BLaER1 treated with 17β-estradiol and CSF1 and Interleukin-3, amounts not matched to agents 10 nM and 100 nM (cell line): ENCODE data around the gene ADGRG3.
A peak's percentile ranks its signal among the peaks of the same experiment; 100 is the strongest.

ENCODE experiments used
- H3K27ac ChIP-seq, 11 experiments: shearing (Covaris generic); formaldehyde crosslinking; 2 replicates each; pipeline ENCODE4 v1.8.1; 2022
- H3K27me3 ChIP-seq, 11 experiments: shearing (Covaris generic); formaldehyde crosslinking; 2 replicates each; pipeline ENCODE4 v1.8.1; 2022
- H3K36me3 ChIP-seq, 11 experiments: shearing (Covaris generic); formaldehyde crosslinking; 2 replicates each; pipeline ENCODE4 v1.8.1; 2022
- H3K4me1 ChIP-seq, 10 experiments: shearing (Covaris generic); formaldehyde crosslinking; 2 replicates each; pipeline ENCODE4 v1.8.1; 2022
- H3K4me2 ChIP-seq, 11 experiments: shearing (Covaris generic); formaldehyde crosslinking; 2 replicates each; pipeline ENCODE4 v1.8.1; 2022
- H3K4me3 ChIP-seq, 10 experiments: shearing (Covaris generic); formaldehyde crosslinking; 2 replicates each; pipeline ENCODE4 v1.8.1; 2022
- H3K9ac ChIP-seq, 11 experiments: shearing (Covaris generic); formaldehyde crosslinking; 2 replicates each; pipeline ENCODE4 v1.8.1; 2022
- H3K9me3 ChIP-seq, 11 experiments: shearing (Covaris generic); formaldehyde crosslinking; replicated peaks in 1 of 11; 2 replicates each; pipeline ENCODE4 v1.8.1; 2022
- H4K20me1 ChIP-seq, 11 experiments: shearing (Covaris generic); formaldehyde crosslinking; 2 replicates each; pipeline ENCODE4 v1.8.1; 2022
- Cebpa-rat ChIP-seq, 11 experiments: shearing (Covaris generic); IDR thresholded peaks; 2 replicates each; pipeline ENCODE4 v1.8.1; 2022

ADGRG3 gene

GRCh38 chr16:57628783-57629293 is 39.3 kb upstream of the ADGRG3 start:
- peaks cover 0 to 12% (median 0%) of the 10 kb centered on the region in 11 experiments; a peak in 1 of 22 replicates for H3K27me3 ChIP-seq
- H3K9ac ChIP-seq: peak overlapping the region in 9 of 11 experiments; percentile 2 to 66 (median 45); a peak in 11 of 22 replicates
- peak overlapping the region in 5 of 11 experiments; percentile 13 to 46 (median 33); a peak in 8 of 22 replicates for H3K27ac ChIP-seq
- no peak for TF ChIP-seq Cebpa-rat (IDR thresholded peaks at IDR 0.05)
- H3K36me3 ChIP-seq: no peaks in the 10 kb centered on the region
- H3K4me1 ChIP-seq: peaks cover 66 to 100% (median 85%) of the 10 kb centered on the region in 10 experiments
- H3K9me3 ChIP-seq: no peaks in the 10 kb centered on the region
- peak overlapping the region; percentile 63 to 94 (median 87) for H3K4me2 ChIP-seq
- H3K4me3 ChIP-seq: peak overlapping the region in 8 of 10 experiments; percentile 10 to 66 (median 44); a peak in 12 of 20 replicates
- H4K20me1 ChIP-seq: no peaks in the 10 kb centered on the region

- Histone ChIP-seq H3K9me3 (no peaks in the 10 kb centered on the region), H3K4me2 (peak overlapping the region; percentile 63 to 94 (median 87)), H3K4me3 (peak overlapping the region in 7 of 10 experiments; percentile 10 to 66 (median 47); a peak in 10 of 20 replicates), H3K4me1 (peaks cover 66 to 100% (median 86%) of the 10 kb centered on the region in 10 experiments), H3K27ac (peak overlapping the region in 3 of 11 experiments; percentile 9 to 33 (median 25); a peak in 4 of 22 replicates), H4K20me1 (no peaks in the 10 kb centered on the region), H3K27me3 (peaks cover 0 to 12% (median 0%) of the 10 kb centered on the region in 11 experiments; a peak in 1 of 22 replicates), H3K36me3 (no peaks in the 10 kb centered on the region), H3K9ac (peak overlapping the region in 8 of 11 experiments; percentile 2 to 66 (median 19); a peak in 8 of 22 replicates)
- TF ChIP-seq Cebpa-rat (IDR thresholded peaks at IDR 0.05): no peak
Observed at GRCh38 chr16:57629516-57630406, 38.3 kb upstream of the ADGRG3 start.

GRCh38 chr16:57630407-57630797 is 37.7 kb upstream of the ADGRG3 start:
- TF ChIP-seq Cebpa-rat (IDR thresholded peaks at IDR 0.05): no peak
- H3K36me3 ChIP-seq: no peaks in the 10 kb centered on the region
- H3K4me1 ChIP-seq: peaks cover 66 to 100% (median 86%) of the 10 kb centered on the region in 10 experiments
- no peaks in the 10 kb centered on the region for H3K9me3 ChIP-seq
- peak overlapping the region; percentile 63 to 94 (median 87); a peak in 18 of 22 replicates for H3K4me2 ChIP-seq
- H3K27ac ChIP-seq: peak overlapping the region in 1 of 11 experiments; percentile 25; a peak in 3 of 22 replicates
- H4K20me1 ChIP-seq: no peaks in the 10 kb centered on the region; a peak in 1 of 22 replicates
- H3K9ac ChIP-seq: peak overlapping the region in 3 of 11 experiments; percentile 1 to 66 (median 25); a peak in 2 of 22 replicates
- H3K27me3 ChIP-seq: peaks cover 0 to 12% (median 0%) of the 10 kb centered on the region in 11 experiments; a peak in 1 of 22 replicates
- peak overlapping the region in 2 of 10 experiments; percentile 65 to 66; a peak in 3 of 20 replicates for H3K4me3 ChIP-seq

GRCh38 chr16:57630931-57631845 is 36.9 kb upstream of the ADGRG3 start:
- Histone ChIP-seq H3K9ac (peak overlapping the region in 2 of 11 experiments; percentile 32 to 37; a peak in 3 of 22 replicates), H3K9me3 (no peaks in the 10 kb centered on the region), H3K4me2 (peak overlapping the region in 9 of 11 experiments; percentile 8 to 94 (median 88); a peak in 12 of 22 replicates), H3K4me3 (peak overlapping the region in 1 of 10 experiments; percentile 66; a peak in 1 of 20 replicates), H4K20me1 (no peaks in the 10 kb centered on the region; a peak in 1 of 22 replicates), H3K27me3 (peaks cover 0 to 12% (median 0%) of the 10 kb centered on the region in 11 experiments; a peak in 1 of 22 replicates), H3K27ac (peak overlapping the region in 4 of 11 experiments; percentile 25 to 34 (median 28); a peak in 4 of 22 replicates), H3K4me1 (peaks cover 60 to 100% (median 86%) of the 10 kb centered on the region in 10 experiments), H3K36me3 (no peaks in the 10 kb centered on the region)
- no peak for TF ChIP-seq Cebpa-rat (IDR thresholded peaks at IDR 0.05)

- Histone ChIP-seq H3K4me3 (no peak overlapping the region), H3K27me3 (peaks cover 0 to 12% (median 0%) of the 10 kb centered on the region in 11 experiments; a peak in 1 of 22 replicates), H3K36me3 (no peaks in the 10 kb centered on the region), H3K4me2 (peak overlapping the region in 5 of 11 experiments; percentile 3 to 94 (median 19); a peak in 6 of 22 replicates), H3K9me3 (no peaks in the 10 kb centered on the region), H3K9ac (no peak overlapping the region), H3K27ac (peak overlapping the region in 4 of 11 experiments; percentile 0 to 59 (median 14); a peak in 3 of 22 replicates), H3K4me1 (peaks cover 66 to 100% (median 90%) of the 10 kb centered on the region in 10 experiments), H4K20me1 (no peaks in the 10 kb centered on the region; a peak in 1 of 22 replicates)
- TF ChIP-seq Cebpa-rat (IDR thresholded peaks at IDR 0.05): no peak
Observed at GRCh38 chr16:57632568-57632967, 35.5 kb upstream of the ADGRG3 start.

GRCh38 chr16:57633383-57634064 is 34.6 kb upstream of the ADGRG3 start:
- H3K27me3 ChIP-seq: peaks cover 0 to 12% (median 0%) of the 10 kb centered on the region in 11 experiments; a peak in 1 of 22 replicates

GRCh38 chr16:57634171-57634570 is 33.9 kb upstream of the ADGRG3 start:
- TF ChIP-seq Cebpa-rat (IDR thresholded peaks at IDR 0.05): no peak

More at GRCh38 chr16:57633383-57634064, 34.6 kb upstream of the ADGRG3 start:
- Histone ChIP-seq H3K36me3 (no peaks in the 10 kb centered on the region), H3K4me3 (no peak overlapping the region), H3K9ac (peak overlapping the region in 6 of 11 experiments; percentile 17 to 38 (median 22); a peak in 5 of 22 replicates), H3K4me2 (peak overlapping the region; percentile 41 to 94 (median 70)), H4K20me1 (no peaks in the 10 kb centered on the region; a peak in 1 of 22 replicates), H3K27ac (peak overlapping the region in 9 of 11 experiments; percentile 25 to 59 (median 50); a peak in 14 of 22 replicates), H3K9me3 (no peaks in the 10 kb centered on the region), H3K4me1 (peaks cover 68 to 100% (median 90%) of the 10 kb centered on the region in 10 experiments)
- TF ChIP-seq Cebpa-rat (IDR thresholded peaks at IDR 0.05): no peak

More at GRCh38 chr16:57634171-57634570, 33.9 kb upstream of the ADGRG3 start:
- peak overlapping the region in 7 of 11 experiments; percentile 3 to 38 (median 24); a peak in 6 of 22 replicates for H3K9ac ChIP-seq
- no peak overlapping the region for H3K4me3 ChIP-seq
- H3K27me3 ChIP-seq: peaks cover 0 to 12% (median 0%) of the 10 kb centered on the region in 11 experiments; a peak in 1 of 22 replicates
- no peaks in the 10 kb centered on the region for H3K36me3 ChIP-seq
- no peaks in the 10 kb centered on the region; a peak in 1 of 22 replicates for H4K20me1 ChIP-seq
- no peaks in the 10 kb centered on the region for H3K9me3 ChIP-seq
- peaks cover 68 to 100% (median 90%) of the 10 kb centered on the region in 10 experiments for H3K4me1 ChIP-seq
- H3K27ac ChIP-seq: peak overlapping the region in 9 of 11 experiments; percentile 25 to 59 (median 50); a peak in 15 of 22 replicates
- peak overlapping the region; percentile 41 to 94 (median 70) for H3K4me2 ChIP-seq
